HepG2 (cell line): ENCODE results near the gene DDIT4. TPM values are rescaled to one million over a fixed set of nuclear protein-coding genes. Genes with fewer than 3 reads are reported as not detected.
A peak's percentile ranks its signal among the peaks of the same experiment; 100 is the strongest.

Experiments used
- AGO2 ChIP-seq: fragments of 200-400 bp; formaldehyde crosslinking; optimal IDR thresholded peaks from 2 replicates; pipeline ENCODE3; 2017; ENCODE audit warnings: mild to moderate bottlenecking, low read depth, low read length, moderate library complexity
- AHR ChIP-seq: IDR thresholded peaks from 2 replicates; pipeline ENCODE4 v1.6.1; 2018; ENCODE audit warnings: missing genetic modification reagents, missing compliant biosample characterization
- ATF4 ChIP-seq, 2 experiments: fragments of 450-650 bp in 1 of 2; sonication (generic) in 1 of 2; formaldehyde crosslinking; IDR thresholded peaks; 2 replicates each; pipeline versions ENCODE4 v1.5.0 to v1.8.0; 2020 to 2022; ENCODE audit warnings: mild to moderate bottlenecking in 1 of 2, missing genetic modification reagents in 1 of 2
- ATF5 ChIP-seq: sonication (generic); formaldehyde crosslinking; IDR thresholded peaks from 2 replicates; pipeline ENCODE4 v1.4.0; 2020; ENCODE audit warnings: mild to moderate bottlenecking, low read depth, missing genetic modification reagents
- CREB1 ChIP-seq, 2 experiments: fragments of 450-650 bp in 1 of 2; IDR thresholded peaks; 2 replicates each; pipeline ENCODE4 v1.6.1; 2016 to 2017; ENCODE audit warnings: control low read depth in 1 of 2, mild to moderate bottlenecking in 1 of 2, missing compliant biosample characterization in 1 of 2, missing genetic modification characterization in 1 of 2
- HES4 ChIP-seq: sonication (generic); formaldehyde crosslinking; IDR thresholded peaks from 2 replicates; pipeline ENCODE4 v1.9.0; 2021; ENCODE audit warnings: mild to moderate bottlenecking, missing genetic modification reagents, borderline replicate concordance
- HMGXB3 ChIP-seq: sonication (generic); formaldehyde crosslinking; IDR thresholded peaks from 2 replicates; pipeline ENCODE4 v1.4.0; 2020; ENCODE audit warnings: missing genetic modification reagents, borderline replicate concordance
- IRF1 ChIP-seq: sonication (generic); formaldehyde crosslinking; IDR thresholded peaks from 2 replicates; pipeline ENCODE4 v1.4.0; 2020; ENCODE audit warnings: low read depth, mild to moderate bottlenecking, missing genetic modification reagents
- KLF11 ChIP-seq: IDR thresholded peaks from 2 replicates; pipeline ENCODE4 v1.6.1; 2016; ENCODE audit warnings: missing compliant biosample characterization
- POGZ ChIP-seq: sonication (generic); formaldehyde crosslinking; IDR thresholded peaks from 2 replicates; pipeline ENCODE4 v1.4.0; 2020; ENCODE audit warnings: mild to moderate bottlenecking, missing genetic modification reagents
- RNF2 ChIP-seq: fragments of 450-650 bp; conservative IDR thresholded peaks from 2 replicates; pipeline ENCODE4 v1.6.1; 2016; ENCODE audit warnings: low read depth
- SUZ12 ChIP-seq: fragments of 150-350 bp; IDR thresholded peaks from 2 replicates; pipeline ENCODE4 v1.6.1; 2014; ENCODE audit warnings: low read depth, low read length
- ZBTB33 ChIP-seq: sonication (generic); formaldehyde crosslinking; IDR thresholded peaks from 2 replicates; pipeline ENCODE4 v1.4.0; 2020; ENCODE audit warnings: missing genetic modification reagents
- ZEB1 ChIP-seq: IDR thresholded peaks from 2 replicates; pipeline ENCODE4 v1.6.1; 2012; ENCODE audit warnings: mild to moderate bottlenecking, low read depth, inconsistent platforms; ENCODE audit not compliant: insufficient replicate concordance
- ZNF260 ChIP-seq: sonication (generic); formaldehyde crosslinking; IDR thresholded peaks from 2 replicates; pipeline ENCODE4 v1.4.0; 2020; ENCODE audit warnings: missing genetic modification reagents, low read depth, mild to moderate bottlenecking, borderline replicate concordance
- polyA plus RNA-seq, 8 experiments: library from polyadenylated mRNA; depleted of rRNA in 3 of 8; stranded (reverse) in 7 of 8; unstranded in 1 of 8; fragments of >200 nt; fragmentation: Illumina TruSeq in 4 of 8; extraction: Trizol in 4 of 8; gene quantifications; 2 replicates each; pipeline versions ENCODE4 v1.2.1 to v1.2.3, GENCODE V29; 2011 to 2016; ENCODE audit warnings: low read depth in 4 of 8, missing spikeins in 1 of 8, mixed read lengths in 1 of 8; ENCODE audit not compliant: insufficient read depth in 1 of 8
- total RNA-seq, 5 experiments: library from RNA; depleted of rRNA; stranded (reverse); fragments of >200 nt; fragmentation: Illumina TruSeq; extraction: Trizol; gene quantifications; 2 replicates each; pipeline ENCODE4 v1.2.3, GENCODE V29; 2016; ENCODE audit warnings: low read depth in 1 of 5
- TF ChIP-seq, protein P1 (sequence below): sonication (generic); formaldehyde crosslinking; IDR thresholded peaks from 2 replicates; pipeline ENCODE4 v1.5.0; 2020; ENCODE audit warnings: missing genetic modification reagents

Gene DDIT4
- total and polyA plus RNA-seq, 2 of the 13 experiments (the other 11 are each of a cell fraction or from before 2014, with no cell fraction given), result 35.6 to 40.7 TPM

GRCh38 chr10:72274213-72274729 is 547 bp downstream of the DDIT4 start (continued):
- TF ChIP-seq ATF4 (CRISPR knock-in tag; IDR thresholded peaks at IDR 0.05) (no peak), HES4 (CRISPR knock-in tag) (0 out of 2 replicates have a peak, but pooled peaks have one; percentile 6), ATF5 (peak; percentile 28; the same call in 1 of the 2 replicates), POGZ (CRISPR knock-in tag) (no peak), ZNF260 (CRISPR knock-in tag) (no peak), ZBTB33 (CRISPR knock-in tag) (no peak), CREB1 (IDR thresholded peaks at IDR 0.05) (no peak), CREB1 (CRISPR knock-in tag; IDR thresholded peaks at IDR 0.05) (no peak), HMGXB3 (CRISPR knock-in tag) (no peak), KLF11 (CRISPR knock-in tag) (no peak), AGO2 (peak; percentile 97), ZEB1 (peak; percentile 67), SUZ12 (no peak), IRF1 (CRISPR knock-in tag) (0 out of 2 replicates have a peak, but pooled peaks have one; percentile 82), AHR (no peak), RNF2 (no peak)
- TF ChIP-seq, protein P1, sequence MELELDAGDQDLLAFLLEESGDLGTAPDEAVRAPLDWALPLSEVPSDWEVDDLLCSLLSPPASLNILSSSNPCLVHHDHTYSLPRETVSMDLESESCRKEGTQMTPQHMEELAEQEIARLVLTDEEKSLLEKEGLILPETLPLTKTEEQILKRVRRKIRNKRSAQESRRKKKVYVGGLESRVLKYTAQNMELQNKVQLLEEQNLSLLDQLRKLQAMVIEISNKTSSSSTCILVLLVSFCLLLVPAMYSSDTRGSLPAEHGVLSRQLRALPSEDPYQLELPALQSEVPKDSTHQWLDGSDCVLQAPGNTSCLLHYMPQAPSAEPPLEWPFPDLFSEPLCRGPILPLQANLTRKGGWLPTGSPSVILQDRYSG (CRISPR knock-in tag), result no peak; the same call in 1 of the 2 replicates
